Frontal cortex (tissue), 4 donors: Measurements from ENCODE around the gene TMEM259. TPM values are rescaled to one million over a fixed set of nuclear protein-coding genes. Genes with fewer than 3 reads are reported as not detected.

Experiments
- DNase-seq, 2 donors: peaks; one replicate each; pipeline ENCODE4 v3.0.0; 2012; ENCODE audit warnings: low spot score in 2 of 2
- FAIRE-seq: peaks from 2 replicates; lab custom pipeline; 2012; peaks lifted over from hg19 to GRCh38; lab: Jason Lieb, UNC
- total RNA-seq: library from RNA; depleted of rRNA; stranded (reverse); fragments of >200 nt; gene quantifications from one replicate; pipeline ENCODE4 v1.2.3, GENCODE V29; 2014
- donor health status: control.
- donor health status: control.
- donor health status: control.

TMEM259 gene
- total RNA-seq, 1 donor from 2014 or later: 29.3 TPM

DNA sequence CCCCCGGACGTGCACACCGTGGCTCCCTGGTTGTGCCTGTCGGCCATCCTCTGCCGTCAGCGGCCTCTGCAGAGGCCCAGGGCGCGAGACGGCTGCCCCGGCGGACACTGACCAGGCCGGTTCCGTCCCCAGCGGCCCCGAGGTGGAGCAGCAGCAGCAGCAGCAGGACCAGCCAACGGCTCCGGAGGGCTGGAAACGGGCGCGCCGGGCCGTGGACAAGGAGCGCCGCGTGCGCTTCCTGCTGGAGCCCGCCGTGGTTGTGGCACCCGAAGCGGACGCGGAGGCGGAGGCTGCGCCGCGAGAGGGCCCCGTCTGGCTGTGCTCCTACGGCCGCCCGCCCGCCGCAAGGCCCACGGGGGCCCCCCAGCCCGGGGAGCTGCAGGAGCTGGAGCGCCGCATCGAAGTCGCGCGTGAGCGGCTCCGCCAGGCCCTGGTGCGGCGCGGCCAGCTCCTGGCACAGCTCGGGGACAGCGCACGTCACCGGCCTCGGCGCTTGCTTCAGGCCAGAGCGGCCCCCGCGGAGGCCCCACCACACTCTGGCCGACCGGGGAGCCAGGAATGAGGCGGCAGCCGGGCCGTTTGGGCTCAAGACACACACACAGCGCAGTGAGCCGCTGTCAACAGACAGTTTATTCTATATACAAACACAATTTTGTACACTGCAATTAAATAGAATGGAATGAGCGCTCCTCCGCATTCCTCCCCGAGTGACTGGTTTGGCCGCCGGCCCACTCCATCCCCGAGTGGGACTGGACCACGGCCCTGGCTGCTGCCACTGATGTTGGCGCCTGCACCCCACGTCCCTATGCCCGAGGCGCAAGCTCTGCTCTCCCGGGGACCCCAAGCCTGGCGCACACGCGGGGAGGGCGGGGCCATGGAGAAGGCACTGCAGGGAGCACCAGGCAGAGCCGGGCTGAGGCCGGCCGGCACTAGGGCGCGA lies 11.6 kb downstream of the TMEM259 start:
- FAIRE-seq (no peak), DNase-seq (no peak)

DNA sequence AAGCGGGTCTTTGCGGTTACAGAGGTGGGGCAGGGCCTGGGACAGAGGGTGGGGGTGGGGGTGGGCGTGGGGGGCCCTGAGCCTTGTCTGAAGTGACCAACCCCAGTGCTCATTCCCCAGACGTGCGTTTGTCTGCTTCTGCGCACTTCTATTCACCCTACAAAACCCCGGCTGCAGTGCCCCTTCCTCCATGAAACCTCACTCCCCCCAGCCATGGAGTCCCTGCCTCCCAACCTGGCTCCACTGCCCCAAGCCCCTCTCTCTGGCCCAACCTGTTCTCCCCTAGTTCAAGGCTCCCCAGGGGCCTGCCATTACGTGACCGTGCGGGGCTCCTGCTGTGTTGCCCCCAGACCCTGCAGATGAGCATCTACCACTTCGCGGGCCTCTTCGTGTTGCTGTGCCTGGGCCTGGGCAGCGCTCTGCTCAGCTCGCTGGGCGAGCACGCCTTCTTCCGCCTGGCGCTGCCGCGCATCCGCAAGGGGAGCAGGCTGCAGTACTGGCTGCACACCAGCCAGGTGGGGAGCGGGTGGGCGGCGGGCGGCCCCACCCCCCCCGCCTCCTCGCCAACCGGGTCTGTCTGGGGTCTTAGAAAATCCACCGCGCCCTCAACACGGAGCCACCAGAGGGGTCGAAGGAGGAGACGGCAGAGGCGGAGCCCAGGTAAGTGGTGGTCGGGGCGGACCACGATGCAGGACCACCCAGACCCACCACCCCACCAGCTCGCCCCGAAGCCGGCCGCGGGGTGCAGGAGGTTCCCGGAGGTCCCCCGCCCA lies 12.5 kb downstream of the TMEM259 start:
- FAIRE-seq: no peak
- DNase-seq: no peak

- DNase-seq (no peak), FAIRE-seq (no peak)
These were observed 13.3 kb downstream of the TMEM259 start for GRCh38 chr19:1007399-1008251.

- FAIRE-seq (no peak), DNase-seq (no peak)
These were observed 14.1 kb downstream of the TMEM259 start for GRCh38 chr19:1006711-1007398.

DNA sequence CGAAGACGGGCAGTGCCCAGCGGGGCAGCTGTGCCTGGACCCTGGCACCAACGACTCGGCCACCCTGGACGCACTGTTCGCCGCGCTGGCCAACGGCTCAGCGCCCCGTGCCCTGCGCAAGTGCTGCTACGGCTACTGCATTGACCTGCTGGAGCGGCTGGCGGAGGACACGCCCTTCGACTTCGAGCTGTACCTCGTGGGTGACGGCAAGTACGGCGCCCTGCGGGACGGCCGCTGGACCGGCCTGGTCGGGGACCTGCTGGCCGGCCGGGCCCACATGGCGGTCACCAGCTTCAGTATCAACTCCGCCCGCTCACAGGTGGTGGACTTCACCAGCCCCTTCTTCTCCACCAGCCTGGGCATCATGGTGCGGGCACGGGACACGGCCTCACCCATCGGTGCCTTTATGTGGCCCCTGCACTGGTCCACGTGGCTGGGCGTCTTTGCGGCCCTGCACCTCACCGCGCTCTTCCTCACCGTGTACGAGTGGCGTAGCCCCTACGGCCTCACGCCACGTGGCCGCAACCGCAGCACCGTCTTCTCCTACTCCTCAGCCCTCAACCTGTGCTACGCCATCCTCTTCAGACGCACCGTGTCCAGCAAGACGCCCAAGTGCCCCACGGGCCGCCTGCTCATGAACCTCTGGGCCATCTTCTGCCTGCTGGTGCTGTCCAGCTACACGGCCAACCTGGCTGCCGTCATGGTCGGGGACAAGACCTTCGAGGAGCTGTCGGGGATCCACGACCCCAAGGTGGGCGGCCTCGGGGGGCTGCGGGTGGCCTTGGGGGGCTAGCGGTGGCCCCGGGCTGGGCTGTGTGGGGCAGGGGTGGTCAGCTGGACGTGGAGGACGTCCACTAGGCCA lies 15.9 kb downstream of the TMEM259 start:
- no peak for DNase-seq
- FAIRE-seq: no peak

GRCh38 chr19:1004204-1004802 lies 16.6 kb downstream of the TMEM259 start:
- FAIRE-seq: no peak
- no peak for DNase-seq

DNA sequence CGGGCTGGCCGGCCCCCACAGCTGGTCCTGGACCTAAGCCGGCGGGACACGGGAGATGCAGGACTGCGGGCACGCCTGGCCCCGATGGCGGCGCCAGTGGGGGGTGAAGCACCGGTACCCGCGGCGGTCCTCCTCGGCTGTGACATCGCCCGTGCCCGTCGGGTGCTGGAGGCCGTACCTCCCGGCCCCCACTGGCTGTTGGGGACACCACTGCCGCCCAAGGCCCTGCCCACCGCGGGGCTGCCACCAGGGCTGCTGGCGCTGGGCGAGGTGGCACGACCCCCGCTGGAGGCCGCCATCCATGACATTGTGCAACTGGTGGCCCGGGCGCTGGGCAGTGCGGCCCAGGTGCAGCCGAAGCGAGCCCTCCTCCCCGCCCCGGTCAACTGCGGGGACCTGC lies 17.6 kb downstream of the TMEM259 start:
- no peak for DNase-seq
- FAIRE-seq: no peak

DNA sequence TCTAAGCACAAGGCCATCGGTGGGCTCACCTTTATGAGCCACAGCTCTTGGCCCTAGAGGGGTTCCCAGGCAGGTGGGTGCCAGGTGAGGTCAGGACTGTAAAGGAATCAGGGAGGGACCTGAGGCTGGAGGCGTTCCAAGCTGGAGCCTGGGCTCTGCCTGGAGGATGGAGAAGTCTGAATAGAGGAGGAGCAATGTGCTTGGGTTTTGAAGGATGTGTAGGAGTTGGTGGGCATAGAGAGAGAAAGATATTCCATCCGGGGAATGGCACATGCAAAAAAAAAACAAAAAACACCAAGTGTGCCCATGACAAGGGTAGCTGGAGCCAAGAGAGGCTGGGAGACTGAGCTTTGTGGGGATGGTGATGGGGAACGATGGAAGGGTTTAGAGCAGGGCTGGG lies 18.3 kb downstream of the TMEM259 start:
- no peak for DNase-seq
- no peak for FAIRE-seq

DNA sequence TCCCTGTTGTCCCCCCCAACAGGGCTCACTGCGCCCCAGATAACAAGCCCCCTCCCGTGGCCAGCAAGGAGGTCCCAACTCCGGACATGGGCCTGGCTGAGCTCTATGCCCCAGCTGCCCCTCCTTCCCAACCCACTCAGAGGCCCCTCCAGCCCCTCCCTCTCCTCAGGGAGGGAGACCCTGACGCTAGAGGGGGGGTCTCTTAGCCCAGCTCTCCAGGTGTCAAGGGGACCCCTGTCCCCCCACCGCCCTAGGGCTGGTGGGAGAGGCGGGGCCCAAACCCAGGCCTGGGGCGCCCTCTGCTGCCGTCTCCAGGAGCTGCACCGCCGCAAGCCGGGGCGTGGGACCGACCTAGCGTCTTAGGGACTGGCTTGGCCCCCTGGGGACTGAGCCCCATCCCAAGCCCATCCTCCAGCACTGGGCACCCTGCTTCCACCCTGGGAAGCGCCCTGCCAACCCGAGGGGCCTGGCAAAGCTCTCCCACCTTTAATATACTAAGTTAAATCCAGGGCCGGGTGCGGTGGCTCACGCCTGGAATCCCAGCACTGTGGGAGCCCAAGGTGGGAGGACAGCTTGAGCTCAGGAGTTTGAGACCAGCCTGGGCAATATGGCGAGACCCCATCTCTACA lies 19.3 kb downstream of the TMEM259 start:
- DNase-seq: peak; percentile 79 to 86
- no peak for FAIRE-seq

GRCh38 chr19:1000591-1001537 lies 20.1 kb downstream of the TMEM259 start:
- FAIRE-seq: no peak
- no peak for DNase-seq

- FAIRE-seq: no peak
- DNase-seq: peak in 1 of 2 donors; percentile 73
These were observed 20.8 kb downstream of the TMEM259 start, which contains the start of gene GRIN3B for GRCh38 chr19:1000095-1000494. TSS of gene GRIN3B (plus strand) at chr19:1000419. CDS start at chr19:1000438, 19 bp downstream.

GRCh38 chr19:999379-999719 lies 21.6 kb downstream of the TMEM259 start:
- no peak for FAIRE-seq
- no peak for DNase-seq

- no peak for FAIRE-seq
These were observed 22.9 kb downstream of the TMEM259 start for GRCh38 chr19:998064-998463.

GRCh38 chr19:996051-996838 lies 24.7 kb downstream of the TMEM259 start:
- DNase-seq (peak in 1 of 2 donors; percentile 73), FAIRE-seq (no peak)

More at GRCh38 chr19:998064-998463, 22.9 kb downstream of the TMEM259 start:
- DNase-seq: no peak

DNA sequence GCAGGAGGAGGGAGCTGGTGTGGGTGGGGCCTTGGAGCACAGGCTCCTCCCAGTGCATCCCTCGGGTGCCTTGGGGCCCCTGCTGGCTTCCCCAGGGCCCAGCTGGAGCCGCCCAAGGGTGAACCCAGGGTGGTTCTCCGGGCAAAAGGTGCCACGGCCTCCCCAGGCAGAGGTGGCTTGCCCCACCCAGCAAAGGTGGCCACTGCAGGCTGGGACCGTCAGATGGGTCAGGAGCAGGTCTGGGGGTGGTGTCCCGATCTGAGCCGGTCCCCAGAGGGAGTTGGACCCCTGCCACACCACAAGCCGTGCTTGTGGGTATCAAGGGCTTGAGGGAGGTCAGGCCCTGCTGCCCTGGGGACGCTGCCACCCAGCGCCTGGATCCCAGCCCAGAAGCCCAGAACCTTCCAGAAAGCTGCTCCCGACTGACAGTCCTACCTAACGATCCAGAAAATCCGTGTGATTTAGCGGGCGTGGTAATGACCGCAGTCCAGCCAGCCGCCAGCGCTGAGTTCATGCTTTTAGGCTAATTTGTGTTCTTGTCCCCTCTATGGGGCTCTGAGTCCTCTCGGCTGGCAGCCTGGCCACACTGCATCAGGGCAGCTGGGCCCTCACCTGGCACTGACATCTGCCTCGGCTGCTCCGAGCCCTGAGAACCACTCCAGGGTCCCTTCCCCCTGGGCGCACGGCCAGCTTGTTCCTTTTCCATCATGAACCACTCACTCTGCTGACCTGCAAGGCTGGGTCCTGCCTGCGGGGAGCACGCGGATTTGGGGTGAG lies 25.7 kb downstream of the TMEM259 start:
- DNase-seq (no peak), FAIRE-seq (no peak)
